HUES64 (cell line): ENCODE results near the gene DRD3. TPM values are rescaled to one million over a fixed set of nuclear protein-coding genes. Genes with fewer than 3 reads are reported as not detected.

ENCODE experiments used
- H3K27ac ChIP-seq: 2 replicates; pipeline ENCODE4 v1.7.0; 2013; ENCODE audit warnings: low read depth, low read length, inconsistent platforms
- H3K27me3 ChIP-seq: 2 replicates; pipeline ENCODE4 v1.6.1; 2013; ENCODE audit warnings: mild to moderate bottlenecking, low read length; ENCODE audit not compliant: insufficient read depth
- H3K36me3 ChIP-seq: 2 replicates; pipeline ENCODE4 v1.6.1; 2013; ENCODE audit warnings: mild to moderate bottlenecking, low read length; ENCODE audit not compliant: insufficient read depth
- H3K4me1 ChIP-seq: 2 replicates; pipeline ENCODE4 v1.6.1; 2013; ENCODE audit warnings: mild to moderate bottlenecking, low read length, moderate library complexity; ENCODE audit not compliant: insufficient read depth
- H3K4me3 ChIP-seq: 2 replicates; pipeline ENCODE4 v1.5.1; 2013; ENCODE audit warnings: mild to moderate bottlenecking, low read length, moderate library complexity
- H3K9ac ChIP-seq: 2 replicates; pipeline ENCODE4 v1.6.1; 2013; ENCODE audit warnings: mild to moderate bottlenecking, low read depth, low read length
- H3K9me3 ChIP-seq: 2 replicates; pipeline ENCODE4 v1.6.1; 2013; ENCODE audit warnings: low read depth, low read length; ENCODE audit not compliant: insufficient read depth
- WGBS: fragments of 150-250, 120-280 bp; methylation state at CpG from one replicate; pipeline ENCODE4 v1.1.7; 2013; ENCODE audit warnings: missing lambda C conversion rate; 5-methylcytosine and 5-hydroxymethylcytosine counted together
- polyA plus RNA-seq, 2 experiments: library from polyadenylated mRNA; stranded (reverse); fragments of 50-300 nt; gene quantifications; one replicate each; pipeline ENCODE4 v1.2.3, GENCODE V29; 2013

The DRD3 gene
- polyA plus RNA-seq (2013, experiment 1 of 2), result 0.15 TPM
- polyA plus RNA-seq (2013, experiment 2 of 2), result 0.32 TPM

DNA sequence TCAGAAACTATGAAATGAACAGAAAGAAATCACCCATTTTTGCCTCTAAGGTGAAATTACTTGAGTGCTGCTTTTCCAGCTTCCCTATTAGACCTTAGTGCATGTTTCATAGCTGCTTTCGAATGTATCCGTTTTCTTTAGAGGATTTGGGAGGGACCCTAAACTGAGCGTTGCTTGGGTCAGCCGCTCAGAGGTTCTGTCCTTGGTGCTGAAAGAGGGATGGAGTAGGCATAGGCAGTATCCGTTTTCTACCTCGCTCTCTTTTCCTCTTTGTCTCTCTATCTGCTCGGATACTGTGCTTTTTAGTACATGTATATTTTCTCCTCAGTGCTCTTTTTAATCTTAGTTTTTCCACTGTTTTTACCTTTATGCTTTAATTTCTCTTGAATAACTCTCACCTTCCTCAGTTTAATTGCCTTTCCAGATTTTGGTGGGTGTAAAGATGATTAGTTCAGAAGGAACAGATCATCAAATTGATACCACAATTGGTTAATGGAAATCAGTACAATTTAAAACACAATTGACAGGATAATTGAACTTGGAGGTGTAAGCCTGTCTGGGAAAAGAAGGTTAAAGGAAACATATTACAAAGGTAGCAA lies at the start of gene DRD3:
Gene DRD3, minus strand, starts transcription at position 283 of the 599 bp plus-strand sequence. CDS start 7,060 bp downstream, outside the sequence.
- 13% methylated on average over 7 of the region's 7 CpGs for WGBS
- Histone ChIP-seq H3K36me3 (no peaks in the 10 kb centered on the region), H3K9me3 (no peaks in the 10 kb centered on the region), H3K9ac (no peak within 1 kb of the TSS), H3K4me3 (peak within 1 kb of the TSS; percentile 29), H3K27me3 (no peaks in the 10 kb centered on the region), H3K4me1 (peaks cover 28% of the 10 kb centered on the region), H3K27ac (no peak within 1 kb of the TSS; the same call in 1 of the 2 replicates)

DNA sequence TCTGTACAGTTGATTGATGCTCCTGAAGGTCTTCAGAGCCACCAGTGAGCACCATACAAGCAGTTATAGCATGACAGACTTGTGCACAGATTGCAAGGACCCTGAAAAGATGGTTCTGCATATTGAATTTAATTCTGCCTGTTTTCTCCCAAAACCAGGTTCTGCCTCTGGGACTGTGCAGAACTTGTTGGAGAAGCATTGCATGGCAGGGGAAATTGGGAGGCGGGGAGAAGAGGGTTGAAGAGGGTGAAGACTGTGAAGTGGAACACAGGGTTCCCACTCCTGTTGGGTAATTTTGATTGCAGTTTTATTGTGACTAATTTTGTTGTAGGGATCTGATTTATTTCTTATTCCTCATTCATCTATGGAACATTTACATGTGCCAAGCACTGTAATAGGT lies 48.2 kb upstream of the DRD3 start:
- WGBS, result 91% methylated on average over 1 of the region's 1 CpG
- Histone ChIP-seq H3K27me3 (no peaks in the 10 kb centered on the region), H3K36me3 (no peaks in the 10 kb centered on the region), H3K9ac (no peak overlapping the region), H3K27ac (no peak overlapping the region), H3K4me1 (no peaks in the 10 kb centered on the region), H3K4me3 (no peak overlapping the region), H3K9me3 (peaks cover 14% of the 10 kb centered on the region; the same call in 1 of the 2 replicates)

DNA sequence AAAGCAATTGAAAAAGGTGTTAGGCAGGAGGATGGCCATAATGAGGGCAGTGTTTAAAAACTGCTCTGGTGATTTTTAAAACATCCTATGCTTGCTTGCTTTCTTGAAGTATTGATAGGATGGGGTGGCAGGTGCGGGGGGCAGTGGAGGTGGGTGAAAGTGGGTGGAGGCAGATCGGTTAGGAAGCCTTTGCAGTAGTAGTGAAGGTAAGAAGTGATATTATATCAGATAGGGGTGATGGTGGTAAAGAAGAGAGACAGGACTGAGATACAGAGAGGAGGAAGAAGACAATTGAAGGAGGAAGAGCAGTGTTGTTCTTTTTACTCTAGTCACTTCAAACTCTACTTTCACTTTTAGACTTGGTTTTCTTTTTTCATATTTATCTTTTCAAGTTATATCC lies 47.5 kb upstream of the DRD3 start:
- H3K27me3 ChIP-seq, result no peaks in the 10 kb centered on the region
- H3K9ac ChIP-seq, result no peak overlapping the region
- no peak overlapping the region for H3K27ac ChIP-seq
- WGBS, result 90% methylated on average over 2 of the region's 2 CpGs
- H3K4me3 ChIP-seq, result no peak overlapping the region
- H3K4me1 ChIP-seq, result no peaks in the 10 kb centered on the region
- H3K9me3 ChIP-seq, result peaks cover 14% of the 10 kb centered on the region; the same call in 1 of the 2 replicates
- H3K36me3 ChIP-seq, result no peaks in the 10 kb centered on the region

- H3K4me1 ChIP-seq, result peaks cover 6% of the 10 kb centered on the region; the same call in 1 of the 2 replicates
- no peak overlapping the region for H3K9ac ChIP-seq
- H3K36me3 ChIP-seq, result no peaks in the 10 kb centered on the region
- no peak overlapping the region for H3K4me3 ChIP-seq
- H3K27me3 ChIP-seq, result no peaks in the 10 kb centered on the region
- H3K27ac ChIP-seq, result no peak overlapping the region
- peaks cover 14% of the 10 kb centered on the region; the same call in 1 of the 2 replicates for H3K9me3 ChIP-seq
- WGBS, result 97% methylated on average over 3 of the region's 3 CpGs
Observed at GRCh38 chr3:114223143-114223542, 44.3 kb upstream of the DRD3 start.

DNA sequence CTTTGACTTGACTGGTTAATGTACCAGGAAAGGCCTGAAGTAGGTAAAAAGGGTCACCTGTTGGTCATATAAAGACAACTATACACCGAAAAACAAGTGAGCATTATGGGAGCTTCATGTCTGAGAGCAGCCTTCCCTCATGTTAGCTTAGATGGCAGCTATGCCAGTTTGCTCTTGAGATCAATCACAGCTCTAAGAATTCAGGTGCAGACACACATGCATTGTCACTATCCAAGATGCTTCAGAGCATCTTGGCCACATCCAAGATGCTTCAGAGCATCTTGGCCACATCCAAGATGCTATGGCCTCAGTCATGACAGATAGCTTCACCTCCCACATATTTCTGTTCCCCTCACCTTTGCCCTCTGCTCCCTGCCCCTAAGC lies 43.0 kb upstream of the DRD3 start:
- no peaks in the 10 kb centered on the region for H3K36me3 ChIP-seq
- H3K27ac ChIP-seq, result no peak overlapping the region
- peaks cover 6% of the 10 kb centered on the region; the same call in 1 of the 2 replicates for H3K4me1 ChIP-seq
- H3K4me3 ChIP-seq, result no peak overlapping the region
- no peak overlapping the region for H3K9ac ChIP-seq
- 95% methylated on average over 1 of the region's 1 CpG for WGBS
- peaks cover 14% of the 10 kb centered on the region; the same call in 1 of the 2 replicates for H3K9me3 ChIP-seq
- no peaks in the 10 kb centered on the region for H3K27me3 ChIP-seq

- Histone ChIP-seq H3K27me3 (no peaks in the 10 kb centered on the region), H3K4me1 (peaks cover 6% of the 10 kb centered on the region; the same call in 1 of the 2 replicates), H3K4me3 (no peak overlapping the region), H3K27ac (no peak overlapping the region), H3K9me3 (peaks cover 14% of the 10 kb centered on the region; the same call in 1 of the 2 replicates), H3K36me3 (no peaks in the 10 kb centered on the region), H3K9ac (no peak overlapping the region)
- 92% methylated on average over 9 of the region's 9 CpGs for WGBS
Observed at GRCh38 chr3:114221165-114221880, 42.5 kb upstream of the DRD3 start.

DNA sequence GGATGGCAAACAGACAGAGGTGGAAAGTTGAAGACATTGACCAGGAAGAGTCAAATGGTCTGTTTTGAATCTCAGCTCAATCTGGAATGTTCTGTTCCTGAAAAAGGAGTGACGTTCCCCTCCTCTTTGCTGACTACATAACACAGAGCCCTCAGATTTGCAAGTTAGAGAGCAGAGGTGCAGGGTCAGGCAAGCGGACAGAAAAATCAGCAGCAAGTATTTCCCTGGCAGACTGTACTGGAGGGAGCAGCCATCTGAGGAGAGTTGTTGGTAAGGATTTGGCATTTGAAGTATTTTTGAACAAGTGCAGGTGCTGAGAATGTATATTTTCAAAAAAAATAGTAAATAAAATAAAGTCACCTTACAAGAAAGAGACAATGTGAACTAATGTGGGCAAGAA lies 40.9 kb upstream of the DRD3 start:
- Histone ChIP-seq H3K27ac (no peak overlapping the region), H3K9ac (no peak overlapping the region), H3K9me3 (0 out of 2 replicates have a peak, but pooled peaks cover 3% of the 10 kb centered on the region), H3K27me3 (no peaks in the 10 kb centered on the region), H3K4me3 (no peak overlapping the region), H3K36me3 (no peaks in the 10 kb centered on the region), H3K4me1 (peaks cover 13% of the 10 kb centered on the region; the same call in 1 of the 2 replicates)
- 90% methylated on average over 2 of the region's 2 CpGs for WGBS

DNA sequence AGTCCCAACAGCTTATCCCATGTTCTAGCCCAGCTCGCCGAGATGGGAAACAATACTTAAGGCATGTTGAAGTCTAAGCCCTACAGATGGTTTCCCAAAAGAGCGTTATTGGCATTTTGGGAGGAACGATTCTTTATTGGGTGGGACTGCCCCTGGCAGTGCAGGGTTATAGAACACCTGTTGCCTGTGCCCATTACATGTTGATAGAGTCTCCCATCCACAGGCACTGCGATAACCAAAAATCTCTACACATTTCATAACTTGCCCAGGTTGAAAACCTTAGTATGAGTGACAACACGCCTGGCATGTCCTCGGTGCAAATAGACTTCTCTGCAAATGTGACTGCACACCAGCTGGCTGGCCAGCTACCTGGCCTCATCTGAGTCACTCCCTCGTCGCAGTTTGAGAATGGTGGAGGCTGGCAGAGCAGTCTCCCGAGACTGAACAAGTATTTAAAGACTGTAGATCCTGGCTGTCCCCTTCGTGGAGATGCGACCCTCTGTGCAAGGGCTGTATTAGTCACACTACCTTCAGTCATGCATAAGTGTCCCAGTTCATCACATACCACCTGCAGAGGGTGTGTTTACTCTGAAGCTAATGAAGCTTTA lies 39.8 kb upstream of the DRD3 start:
- Histone ChIP-seq H3K4me3 (no peak overlapping the region), H3K27ac (no peak overlapping the region), H3K36me3 (no peaks in the 10 kb centered on the region), H3K9ac (no peak overlapping the region), H3K4me1 (peaks cover 24% of the 10 kb centered on the region), H3K27me3 (no peaks in the 10 kb centered on the region), H3K9me3 (no peaks in the 10 kb centered on the region)
- 86% methylated on average over 12 of the region's 12 CpGs for WGBS

GRCh38 chr3:114218006-114218405 lies 39.2 kb upstream of the DRD3 start:
- peaks cover 30% of the 10 kb centered on the region for H3K4me1 ChIP-seq
- H3K27ac ChIP-seq, result no peak overlapping the region
- H3K36me3 ChIP-seq, result no peaks in the 10 kb centered on the region
- 95% methylated on average over 3 of the region's 3 CpGs for WGBS
- H3K9ac ChIP-seq, result no peak overlapping the region
- H3K9me3 ChIP-seq, result no peaks in the 10 kb centered on the region
- no peaks in the 10 kb centered on the region for H3K27me3 ChIP-seq
- no peak overlapping the region for H3K4me3 ChIP-seq

DNA sequence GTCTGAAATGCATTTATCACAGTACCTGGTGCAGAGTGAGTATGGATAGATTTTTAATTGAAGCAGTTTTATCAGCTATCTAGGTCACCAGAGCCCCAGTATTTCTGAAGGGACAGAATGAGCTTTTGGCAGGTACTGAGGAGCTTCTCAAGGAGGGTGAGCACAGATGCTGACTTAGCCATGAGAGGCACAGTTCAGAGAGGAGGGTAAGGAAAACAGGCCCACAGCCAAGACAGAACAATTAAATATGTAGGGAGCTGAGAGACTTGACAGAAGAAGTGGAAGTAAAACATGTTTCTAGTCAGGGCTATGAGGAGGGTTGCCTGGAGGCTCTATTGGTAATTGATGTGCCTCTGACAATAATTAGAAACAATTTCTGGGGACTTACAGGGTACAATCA lies 38.4 kb upstream of the DRD3 start:
- Histone ChIP-seq H3K4me3 (no peak overlapping the region), H3K36me3 (no peaks in the 10 kb centered on the region), H3K9me3 (no peaks in the 10 kb centered on the region), H3K27me3 (no peaks in the 10 kb centered on the region), H3K27ac (no peak overlapping the region), H3K9ac (no peak overlapping the region), H3K4me1 (peaks cover 34% of the 10 kb centered on the region)
